ENCODE measurements around the gene MPHOSPH6.
"Not testable (repeated sequence)": the region's sequence is repeated elsewhere in the genome, so short reads cannot be mapped to it uniquely, and the experiment has no call there.

MPHOSPH6 gene

GRCh38 chr16:82118749-82119148 is 51.3 kb downstream of the MPHOSPH6 start:
- no peak for DNase-seq (ENCODE audit: low read depth, low spot score)

GRCh38 chr16:82116535-82116934 is 53.5 kb downstream of the MPHOSPH6 start:
- DNase-seq (ENCODE audit: low read depth, low spot score), result no peak

- no peak for DNase-seq (ENCODE audit: low read depth, low spot score)
Observed at GRCh38 chr16:82113741-82114140, 56.3 kb downstream of the MPHOSPH6 start.

GRCh38 chr16:82111944-82112343 is 58.1 kb downstream of the MPHOSPH6 start:
- DNase-seq (ENCODE audit: low read depth, low spot score), result no peak

- not testable (repeated sequence) for DNase-seq (ENCODE audit: low read depth, low spot score)
Observed at GRCh38 chr16:82109266-82109665, 60.8 kb downstream of the MPHOSPH6 start.

GRCh38 chr16:82108774-82109173 is 61.2 kb downstream of the MPHOSPH6 start:
- no peak for DNase-seq (ENCODE audit: low read depth, low spot score)

- DNase-seq (ENCODE audit: low read depth, low spot score), result no peak
Observed at GRCh38 chr16:82108100-82108499, 61.9 kb downstream of the MPHOSPH6 start.

GRCh38 chr16:82105107-82105506 is 64.9 kb downstream of the MPHOSPH6 start:
- DNase-seq (ENCODE audit: low read depth, low spot score), result no peak
